ENCODE measurements around the gene IFI35.

Gene IFI35

DNA sequence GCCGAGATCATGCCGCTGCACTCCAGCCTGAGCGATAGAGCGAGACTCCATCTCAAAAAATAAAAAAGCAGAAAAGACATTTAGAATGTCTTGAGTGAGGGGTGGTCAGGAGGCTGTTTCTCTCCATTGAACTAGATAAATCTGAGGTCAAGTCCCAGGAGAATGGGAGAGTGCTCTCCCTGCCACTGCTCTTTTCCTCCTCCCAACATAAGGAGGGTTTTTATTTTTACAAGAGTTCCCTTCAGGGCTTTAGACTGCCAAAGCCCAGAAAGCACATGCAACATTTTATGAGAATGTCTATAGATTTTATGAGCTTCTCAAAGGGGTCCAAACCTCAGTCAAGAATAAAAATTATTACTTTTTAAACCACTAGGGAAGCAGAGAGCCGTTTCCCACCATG is 20.0 kb downstream of the IFI35 start (continued):
- TF ChIP-seq, protein P1, sequence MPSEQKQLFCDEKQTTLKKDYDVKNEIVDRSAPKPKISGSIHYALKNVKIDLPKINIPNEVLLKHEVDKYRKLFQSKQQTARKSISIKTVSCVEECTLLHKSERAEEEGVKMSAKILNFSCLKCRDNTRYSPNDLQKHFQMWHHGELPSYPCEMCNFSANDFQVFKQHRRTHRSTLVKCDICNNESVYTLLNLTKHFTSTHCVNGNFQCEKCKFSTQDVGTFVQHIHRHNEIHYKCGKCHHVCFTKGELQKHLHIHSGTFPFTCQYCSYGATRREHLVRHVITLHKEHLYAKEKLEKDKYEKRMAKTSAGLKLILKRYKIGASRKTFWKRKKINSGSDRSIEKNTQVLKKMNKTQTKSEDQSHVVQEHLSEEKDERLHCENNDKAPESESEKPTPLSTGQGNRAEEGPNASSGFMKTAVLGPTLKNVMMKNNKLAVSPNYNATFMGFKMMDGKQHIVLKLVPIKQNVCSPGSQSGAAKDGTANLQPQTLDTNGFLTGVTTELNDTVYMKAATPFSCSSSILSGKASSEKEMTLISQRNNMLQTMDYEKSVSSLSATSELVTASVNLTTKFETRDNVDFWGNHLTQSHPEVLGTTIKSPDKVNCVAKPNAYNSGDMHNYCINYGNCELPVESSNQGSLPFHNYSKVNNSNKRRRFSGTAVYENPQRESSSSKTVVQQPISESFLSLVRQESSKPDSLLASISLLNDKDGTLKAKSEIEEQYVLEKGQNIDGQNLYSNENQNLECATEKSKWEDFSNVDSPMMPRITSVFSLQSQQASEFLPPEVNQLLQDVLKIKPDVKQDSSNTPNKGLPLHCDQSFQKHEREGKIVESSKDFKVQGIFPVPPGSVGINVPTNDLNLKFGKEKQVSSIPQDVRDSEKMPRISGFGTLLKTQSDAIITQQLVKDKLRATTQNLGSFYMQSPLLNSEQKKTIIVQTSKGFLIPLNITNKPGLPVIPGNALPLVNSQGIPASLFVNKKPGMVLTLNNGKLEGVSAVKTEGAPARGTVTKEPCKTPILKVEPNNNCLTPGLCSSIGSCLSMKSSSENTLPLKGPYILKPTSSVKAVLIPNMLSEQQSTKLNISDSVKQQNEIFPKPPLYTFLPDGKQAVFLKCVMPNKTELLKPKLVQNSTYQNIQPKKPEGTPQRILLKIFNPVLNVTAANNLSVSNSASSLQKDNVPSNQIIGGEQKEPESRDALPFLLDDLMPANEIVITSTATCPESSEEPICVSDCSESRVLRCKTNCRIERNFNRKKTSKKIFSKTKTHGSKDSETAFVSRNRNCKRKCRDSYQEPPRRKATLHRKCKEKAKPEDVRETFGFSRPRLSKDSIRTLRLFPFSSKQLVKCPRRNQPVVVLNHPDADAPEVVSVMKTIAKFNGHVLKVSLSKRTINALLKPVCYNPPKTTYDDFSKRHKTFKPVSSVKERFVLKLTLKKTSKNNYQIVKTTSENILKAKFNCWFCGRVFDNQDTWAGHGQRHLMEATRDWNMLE (tag by site-specific recombination; conservative IDR thresholded peaks at IDR 0.05; ENCODE audit: low read depth), result no peak
- TF ChIP-seq, protein P2, sequence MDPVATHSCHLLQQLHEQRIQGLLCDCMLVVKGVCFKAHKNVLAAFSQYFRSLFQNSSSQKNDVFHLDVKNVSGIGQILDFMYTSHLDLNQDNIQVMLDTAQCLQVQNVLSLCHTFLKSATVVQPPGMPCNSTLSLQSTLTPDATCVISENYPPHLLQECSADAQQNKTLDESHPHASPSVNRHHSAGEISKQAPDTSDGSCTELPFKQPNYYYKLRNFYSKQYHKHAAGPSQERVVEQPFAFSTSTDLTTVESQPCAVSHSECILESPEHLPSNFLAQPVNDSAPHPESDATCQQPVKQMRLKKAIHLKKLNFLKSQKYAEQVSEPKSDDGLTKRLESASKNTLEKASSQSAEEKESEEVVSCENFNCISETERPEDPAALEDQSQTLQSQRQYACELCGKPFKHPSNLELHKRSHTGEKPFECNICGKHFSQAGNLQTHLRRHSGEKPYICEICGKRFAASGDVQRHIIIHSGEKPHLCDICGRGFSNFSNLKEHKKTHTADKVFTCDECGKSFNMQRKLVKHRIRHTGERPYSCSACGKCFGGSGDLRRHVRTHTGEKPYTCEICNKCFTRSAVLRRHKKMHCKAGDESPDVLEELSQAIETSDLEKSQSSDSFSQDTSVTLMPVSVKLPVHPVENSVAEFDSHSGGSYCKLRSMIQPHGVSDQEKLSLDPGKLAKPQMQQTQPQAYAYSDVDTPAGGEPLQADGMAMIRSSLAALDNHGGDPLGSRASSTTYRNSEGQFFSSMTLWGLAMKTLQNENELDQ (tag by site-specific recombination; IDR thresholded peaks at IDR 0.05; ENCODE audit: low read depth), result no peak

DNA sequence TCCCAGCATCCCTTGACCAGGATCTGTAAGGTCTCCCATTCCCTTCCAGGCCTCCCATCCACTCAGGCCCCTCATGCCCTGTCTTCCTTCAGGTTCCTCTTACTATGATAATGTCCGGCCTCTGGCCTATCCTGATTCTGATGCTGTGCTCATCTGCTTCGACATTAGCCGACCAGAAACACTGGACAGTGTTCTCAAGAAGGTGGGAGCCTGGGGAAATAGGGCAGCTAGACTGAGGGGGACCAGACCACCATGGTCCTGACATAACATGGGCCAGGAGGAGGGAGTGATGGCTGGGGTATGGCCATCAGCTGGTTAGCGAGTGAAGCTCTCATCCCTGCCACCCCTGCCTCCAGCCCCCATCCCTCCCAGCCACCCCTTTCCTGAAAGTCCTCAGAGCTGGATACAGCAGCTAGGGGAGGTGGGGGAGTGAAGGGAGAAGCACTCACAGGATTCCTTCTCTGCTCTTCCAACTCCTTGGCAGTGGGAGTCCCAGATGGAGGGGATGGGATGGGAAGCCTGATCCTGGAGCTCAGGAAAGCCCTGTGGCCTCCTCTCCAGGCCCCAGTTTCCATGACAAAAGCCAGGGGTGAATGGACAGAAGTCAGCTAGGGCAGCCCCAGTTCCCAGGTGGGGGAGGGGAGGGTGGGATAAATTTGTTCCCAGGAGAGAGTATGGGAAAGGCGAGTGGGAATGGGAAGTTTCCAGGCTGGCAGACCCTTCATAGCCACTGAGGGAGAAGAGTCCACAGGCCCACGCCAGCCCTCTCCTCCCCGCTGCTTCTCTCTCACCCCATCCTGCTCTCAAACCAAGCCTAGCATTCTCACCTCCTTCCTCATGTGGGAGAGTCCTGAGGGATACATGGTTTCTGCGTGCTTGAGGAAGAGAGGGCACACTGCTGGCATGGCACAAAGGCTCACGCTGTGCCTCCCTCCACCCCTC is 20.8 kb downstream of the IFI35 start:
- CTCF ChIA-PET, result no interaction called here

More for the DNA sequence above, 20.8 kb downstream of the IFI35 start:
- H3K27ac ChIP-seq (ENCODE audit: extremely low read depth, low read depth, low read length), result no peak overlapping the region
- no peaks in the 10 kb centered on the region for H3K9me3 ChIP-seq (ENCODE audit: control insufficient read depth, insufficient read depth, low read depth, low read length)
- POLR2A ChIA-PET, result interaction anchor here (0.6 kb wide), 3 partner anchors 14 to 289 kb away, joined by 3 to 4 read pairs (median 3); no protein-coding TSS in a partner anchor
- no peaks in the 10 kb centered on the region; the same call in 1 of the 2 replicates for H3K4me1 ChIP-seq (ENCODE audit: control insufficient read depth, insufficient read depth, low read length)
- TF ChIP-seq HOXA7 (CRISPR knock-in tag; IDR thresholded peaks at IDR 0.05; ENCODE audit: borderline replicate concordance) (no peak), ZNF658 (tag by site-specific recombination; IDR thresholded peaks at IDR 0.05) (no peak), OSR2 (tag by site-specific recombination; IDR thresholded peaks at IDR 0.05) (no peak), ZNF19 (tag by site-specific recombination; IDR thresholded peaks at IDR 0.05; ENCODE audit: low read depth) (no peak), ZNF341 (tag by site-specific recombination; IDR thresholded peaks at IDR 0.05; ENCODE audit: low read depth) (peak; percentile 12; the same call in 1 of the 2 replicates), ZNF423 (tag by site-specific recombination; IDR thresholded peaks at IDR 0.05) (no peak)
- TF ChIP-seq, protein P3, sequence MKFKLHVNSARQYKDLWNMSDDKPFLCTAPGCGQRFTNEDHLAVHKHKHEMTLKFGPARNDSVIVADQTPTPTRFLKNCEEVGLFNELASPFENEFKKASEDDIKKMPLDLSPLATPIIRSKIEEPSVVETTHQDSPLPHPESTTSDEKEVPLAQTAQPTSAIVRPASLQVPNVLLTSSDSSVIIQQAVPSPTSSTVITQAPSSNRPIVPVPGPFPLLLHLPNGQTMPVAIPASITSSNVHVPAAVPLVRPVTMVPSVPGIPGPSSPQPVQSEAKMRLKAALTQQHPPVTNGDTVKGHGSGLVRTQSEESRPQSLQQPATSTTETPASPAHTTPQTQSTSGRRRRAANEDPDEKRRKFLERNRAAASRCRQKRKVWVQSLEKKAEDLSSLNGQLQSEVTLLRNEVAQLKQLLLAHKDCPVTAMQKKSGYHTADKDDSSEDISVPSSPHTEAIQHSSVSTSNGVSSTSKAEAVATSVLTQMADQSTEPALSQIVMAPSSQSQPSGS (tag by site-specific recombination; IDR thresholded peaks at IDR 0.05; ENCODE audit: low read depth), result no peak
- TF ChIP-seq, protein P4, sequence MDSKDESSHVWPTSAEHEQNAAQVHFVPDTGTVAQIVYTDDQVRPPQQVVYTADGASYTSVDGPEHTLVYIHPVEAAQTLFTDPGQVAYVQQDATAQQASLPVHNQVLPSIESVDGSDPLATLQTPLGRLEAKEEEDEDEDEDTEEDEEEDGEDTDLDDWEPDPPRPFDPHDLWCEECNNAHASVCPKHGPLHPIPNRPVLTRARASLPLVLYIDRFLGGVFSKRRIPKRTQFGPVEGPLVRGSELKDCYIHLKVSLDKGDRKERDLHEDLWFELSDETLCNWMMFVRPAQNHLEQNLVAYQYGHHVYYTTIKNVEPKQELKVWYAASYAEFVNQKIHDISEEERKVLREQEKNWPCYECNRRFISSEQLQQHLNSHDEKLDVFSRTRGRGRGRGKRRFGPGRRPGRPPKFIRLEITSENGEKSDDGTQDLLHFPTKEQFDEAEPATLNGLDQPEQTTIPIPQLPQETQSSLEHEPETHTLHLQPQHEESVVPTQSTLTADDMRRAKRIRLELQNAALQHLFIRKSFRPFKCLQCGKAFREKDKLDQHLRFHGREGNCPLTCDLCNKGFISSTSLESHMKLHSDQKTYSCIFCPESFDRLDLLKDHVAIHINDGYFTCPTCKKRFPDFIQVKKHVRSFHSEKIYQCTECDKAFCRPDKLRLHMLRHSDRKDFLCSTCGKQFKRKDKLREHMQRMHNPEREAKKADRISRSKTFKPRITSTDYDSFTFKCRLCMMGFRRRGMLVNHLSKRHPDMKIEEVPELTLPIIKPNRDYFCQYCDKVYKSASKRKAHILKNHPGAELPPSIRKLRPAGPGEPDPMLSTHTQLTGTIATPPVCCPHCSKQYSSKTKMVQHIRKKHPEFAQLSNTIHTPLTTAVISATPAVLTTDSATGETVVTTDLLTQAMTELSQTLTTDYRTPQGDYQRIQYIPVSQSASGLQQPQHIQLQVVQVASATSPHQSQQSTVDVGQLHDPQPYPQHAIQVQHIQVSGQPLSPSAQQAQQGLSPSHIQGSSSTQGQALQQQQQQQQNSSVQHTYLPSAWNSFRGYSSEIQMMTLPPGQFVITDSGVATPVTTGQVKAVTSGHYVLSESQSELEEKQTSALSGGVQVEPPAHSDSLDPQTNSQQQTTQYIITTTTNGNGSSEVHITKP (tag by site-specific recombination; IDR thresholded peaks at IDR 0.05), result peak; percentile 61
- peaks cover 0 to 14% of the 10 kb centered on the region in 2 experiments; a peak in 1 of 3 replicates for H3K36me3 ChIP-seq (ENCODE audit: control insufficient read depth in 2 of 2, insufficient read depth in 1 of 2, low read length in 2 of 2)
- H3K4me3 ChIP-seq (ENCODE audit: low read depth, low read length), result no peak overlapping the region

Measured in HEK293 (cell line).